Inflammatory macrophage (primary cell): ENCODE measurements around the gene PAIP2B.
"Not testable (repeated sequence)": the region's sequence is repeated elsewhere in the genome, so short reads cannot be mapped to it uniquely, and the experiment has no call there.

Experiments
- DNase-seq, 2 donors: peaks; one replicate each; pipeline ENCODE4 v3.0.0-alpha.2; 2020 to 2022
- total RNA-seq, 18 experiments: gene quantifications; one replicate each; lab custom pipeline; 2026; ENCODE audit warnings: mixed read lengths in 6 of 18, inconsistent platforms in 2 of 18; lab: John Stamatoyannopoulos, UW

The PAIP2B gene, protein sequence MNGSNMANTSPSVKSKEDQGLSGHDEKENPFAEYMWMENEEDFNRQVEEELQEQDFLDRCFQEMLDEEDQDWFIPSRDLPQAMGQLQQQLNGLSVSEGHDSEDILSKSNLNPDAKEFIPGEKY
- 0.07 to 1.4 (median 0.51) reads per million in 18 experiments for total RNA-seq

DNA sequence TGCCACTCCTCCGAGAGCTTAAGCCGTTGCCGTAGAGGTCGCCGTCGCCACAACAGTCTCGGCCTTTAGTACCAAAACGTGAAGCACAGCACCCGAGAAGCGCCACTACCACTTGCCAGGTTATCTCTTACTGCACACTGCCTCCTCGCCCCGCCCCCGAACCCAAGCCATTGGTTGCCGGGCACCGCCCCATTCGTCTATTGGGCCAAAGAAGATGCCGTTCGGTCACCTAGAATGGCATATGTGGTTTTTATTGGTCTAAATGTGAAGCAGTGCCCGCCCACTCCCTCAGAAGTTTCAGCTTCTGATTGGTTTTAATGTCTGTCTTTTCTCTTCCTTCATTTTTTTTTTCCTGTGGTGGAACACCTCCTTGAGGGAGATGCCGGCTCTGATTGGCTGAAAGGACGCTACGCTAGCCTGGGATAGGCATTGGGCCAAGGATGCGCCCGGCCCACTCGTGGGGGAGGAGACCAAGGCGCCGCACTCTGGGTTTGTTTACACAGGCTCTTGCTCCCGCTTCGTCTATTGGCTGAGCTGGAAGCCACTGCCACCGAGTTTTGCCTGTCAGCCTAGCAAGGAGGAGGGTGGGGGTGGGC lies at the start of gene PAIP2B:
TSS of gene PAIP2B (minus strand) at position 139 of the 596 bp plus-strand sequence. CDS start 24,514 bp downstream, outside the sequence.
- DNase-seq: peak; percentile 99 to 100

DNA sequence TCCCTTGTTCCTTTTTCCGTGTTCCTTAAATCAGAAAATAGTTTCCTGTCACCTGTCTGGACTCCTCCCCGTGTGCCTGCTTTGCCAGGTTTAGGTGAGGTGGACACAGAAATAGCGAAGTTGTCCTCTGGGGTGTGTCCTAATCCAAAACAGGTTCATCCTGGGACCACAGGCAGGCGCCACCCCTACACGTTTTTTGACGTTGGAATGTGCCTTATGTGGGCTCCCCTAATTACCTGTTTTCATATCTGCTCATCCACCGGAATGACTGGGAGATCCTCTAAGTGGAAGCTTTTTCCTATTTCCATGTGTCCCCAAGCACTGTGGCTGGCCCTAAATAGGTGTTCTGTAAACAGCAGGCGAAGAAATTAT lies 49.0 kb upstream of the PAIP2B start:
- DNase-seq: no peak

DNA sequence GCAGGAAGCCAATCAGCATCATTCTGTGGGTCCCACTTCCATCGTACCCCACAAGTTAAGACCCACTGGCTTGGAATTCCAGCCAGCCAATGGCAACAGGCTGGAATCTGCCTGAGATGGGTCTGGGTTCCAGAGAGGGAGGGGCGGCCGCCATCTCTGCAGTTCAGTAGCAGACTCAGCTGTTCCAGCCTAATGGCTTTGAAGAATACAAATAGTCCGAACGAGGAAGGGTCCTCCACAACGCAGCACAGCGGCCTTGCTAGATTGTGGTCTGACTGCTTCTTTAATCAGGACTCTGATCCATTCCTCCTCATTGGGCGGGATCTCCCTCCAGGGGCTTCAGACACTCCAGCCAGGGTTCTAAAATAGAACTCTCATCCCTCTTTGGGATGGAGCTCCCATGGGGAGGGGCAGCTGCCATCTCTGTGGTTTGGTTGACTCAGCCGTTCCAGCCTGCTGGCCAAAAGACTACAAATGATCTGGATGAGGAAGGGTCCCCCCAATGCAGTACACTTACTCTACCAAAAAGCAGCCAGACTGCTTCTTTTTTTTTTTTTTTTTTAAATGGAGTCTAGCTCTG lies 42.7 kb upstream of the PAIP2B start:
- DNase-seq: no peak

- no peak for DNase-seq
These were observed 36.5 kb upstream of the PAIP2B start for GRCh38 chr2:71263386-71263785.

DNA sequence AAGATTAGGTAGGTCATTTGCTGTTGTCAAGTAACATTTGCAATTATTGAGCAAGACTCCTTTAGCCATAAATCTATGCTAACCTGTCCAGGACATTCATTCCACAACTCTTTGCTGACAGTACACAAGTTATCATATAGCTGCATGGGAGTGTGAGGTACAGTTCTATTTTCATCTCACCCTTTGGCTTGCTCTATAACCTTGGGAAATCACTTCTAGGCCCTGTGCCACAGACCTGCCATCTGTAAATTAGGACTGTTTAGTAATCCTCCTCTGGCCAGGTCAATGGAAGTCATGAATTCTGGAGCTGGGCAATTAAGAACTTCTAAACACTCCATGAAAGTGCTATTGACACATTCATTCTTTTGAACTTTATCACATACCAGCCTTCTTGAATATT lies 34.6 kb upstream of the PAIP2B start:
- DNase-seq: no peak

DNA sequence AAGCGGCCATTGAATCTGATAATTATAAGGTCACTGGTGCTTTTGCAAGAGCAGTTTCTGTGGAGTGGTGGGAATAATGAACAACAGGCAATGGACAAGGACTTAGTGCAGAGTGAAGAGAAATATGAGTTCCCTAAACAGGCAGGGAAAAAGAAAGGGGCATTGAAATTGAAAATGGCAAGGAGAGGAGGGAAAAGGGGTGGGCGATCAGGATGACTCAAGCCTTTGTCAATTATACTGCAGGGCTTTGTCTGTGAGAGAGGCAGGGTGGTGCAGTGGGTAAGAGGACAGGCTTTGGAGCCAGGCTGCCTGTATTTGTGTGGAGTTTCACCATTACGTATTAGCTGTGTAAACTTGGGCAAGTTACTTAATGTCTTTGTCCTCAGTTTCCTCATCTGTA lies 29.5 kb upstream of the PAIP2B start:
- DNase-seq: no peak

- no peak for DNase-seq
These were observed 27.9 kb upstream of the PAIP2B start for GRCh38 chr2:71254776-71255175.

DNA sequence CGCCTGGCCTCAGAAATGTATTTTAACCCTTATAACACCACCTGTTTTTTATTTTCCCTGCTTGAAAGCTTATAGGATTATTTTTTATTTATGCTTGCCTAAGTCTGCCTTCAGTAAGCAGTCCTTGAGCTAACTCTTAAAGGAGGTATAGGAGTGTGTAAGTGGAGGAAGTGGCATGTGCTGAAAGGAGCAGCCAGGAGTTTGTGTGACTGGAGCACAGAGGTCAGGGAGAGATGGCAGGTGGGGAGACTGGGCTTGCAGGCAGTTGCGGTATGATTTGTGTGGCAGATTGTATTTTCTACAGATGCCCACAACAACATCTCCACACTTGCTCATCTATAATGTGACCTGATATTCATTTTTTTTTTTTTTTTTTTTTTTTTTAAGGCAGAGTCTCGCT lies 27.2 kb upstream of the PAIP2B start:
- DNase-seq: no peak

GRCh38 chr2:71253476-71253875 lies 26.6 kb upstream of the PAIP2B start:
- no peak for DNase-seq

GRCh38 chr2:71252862-71253261 lies 26.0 kb upstream of the PAIP2B start:
- no peak for DNase-seq

GRCh38 chr2:71250935-71251334 lies 24.0 kb upstream of the PAIP2B start:
- no peak for DNase-seq

DNA sequence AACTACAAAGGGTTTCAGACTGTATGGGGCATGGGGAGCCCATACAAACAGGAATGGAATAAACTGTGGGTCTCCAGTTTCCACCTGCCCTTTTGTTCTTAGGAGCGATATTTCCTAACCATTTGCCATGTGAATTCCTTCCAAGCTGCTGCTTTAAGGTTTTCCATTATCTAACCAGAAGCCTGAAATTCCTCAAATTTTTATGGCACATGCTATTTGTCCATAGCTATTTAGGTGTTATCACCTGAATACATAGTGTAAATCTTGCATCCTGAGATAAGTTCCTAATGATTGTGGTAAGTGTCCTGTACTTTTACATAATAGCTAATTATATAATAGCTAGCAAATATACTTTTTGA lies 17.4 kb upstream of the PAIP2B start:
- no peak for DNase-seq

DNA sequence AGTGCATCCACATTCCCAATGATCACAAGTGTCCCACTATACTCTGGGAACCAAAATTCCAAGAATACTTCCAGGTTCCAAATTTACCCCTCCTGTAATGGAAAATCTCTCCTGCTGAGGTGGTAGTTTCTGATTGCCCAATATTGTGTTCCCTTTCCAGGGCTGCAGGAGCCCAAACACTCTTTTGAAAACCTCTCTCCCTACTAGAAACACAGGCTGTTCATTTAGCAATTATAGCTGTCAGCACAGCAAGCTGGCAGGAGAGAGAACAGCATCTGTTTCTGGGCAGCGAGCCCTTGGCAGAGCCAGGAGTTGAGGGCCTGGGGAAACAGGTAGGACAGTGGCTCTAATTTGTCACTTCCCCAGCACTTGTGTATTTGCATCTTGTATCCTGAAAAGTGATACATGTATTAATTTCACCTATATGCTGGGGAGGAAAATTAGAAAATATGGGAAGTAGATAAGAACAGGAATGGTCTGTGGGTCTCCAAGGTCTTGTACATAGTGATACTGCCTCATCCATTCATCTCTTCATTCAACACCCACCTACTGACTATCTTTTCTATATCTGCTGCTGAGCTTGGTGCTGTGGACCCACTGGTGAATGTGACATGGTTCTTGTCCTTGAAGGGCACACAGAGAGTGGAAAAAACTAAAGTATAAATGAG lies 16.9 kb upstream of the PAIP2B start:
- no peak for DNase-seq

DNA sequence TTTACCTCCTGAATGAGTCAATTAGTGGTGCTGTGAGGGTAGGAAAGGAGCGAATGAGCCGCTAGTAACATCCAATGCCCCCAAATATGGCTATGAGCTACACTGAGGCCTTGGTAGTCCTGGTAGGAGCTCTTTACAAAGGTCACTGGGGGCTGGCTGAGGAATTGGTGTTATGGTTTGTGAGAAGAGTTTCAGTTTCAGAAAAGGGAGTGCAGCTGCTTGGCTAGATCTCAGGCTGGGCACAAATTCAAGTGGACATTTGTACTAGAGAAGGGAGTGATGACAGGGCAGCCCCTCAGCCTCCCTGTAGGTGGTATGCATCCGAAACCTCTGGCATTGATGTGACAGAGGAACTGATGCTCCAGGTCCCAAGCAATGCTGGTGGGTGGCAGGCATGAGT lies 13.9 kb upstream of the PAIP2B start:
- no peak for DNase-seq

DNA sequence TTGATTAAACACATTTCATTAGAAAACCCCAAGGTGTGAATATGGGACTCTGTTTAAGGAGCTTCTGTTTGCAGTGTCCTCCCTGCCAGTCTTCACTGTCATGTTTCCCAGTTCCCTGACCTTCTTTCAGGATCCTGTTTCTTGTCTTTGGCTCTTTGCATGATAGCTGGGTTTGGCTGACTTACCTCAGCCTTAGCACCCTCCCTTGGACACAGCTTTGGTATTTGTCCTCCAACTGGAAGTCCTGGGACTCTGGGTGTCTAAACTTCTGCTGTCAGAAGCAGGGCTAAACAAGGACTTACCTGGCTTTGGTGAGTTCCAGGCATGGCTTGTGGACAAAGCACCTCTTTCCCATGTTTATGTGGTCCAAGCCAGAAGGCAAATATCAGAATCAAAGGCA lies 11.2 kb upstream of the PAIP2B start:
- no peak for DNase-seq

- DNase-seq: peak in 1 of 2 donors; percentile 3
These were observed 9.2 kb upstream of the PAIP2B start for GRCh38 chr2:71235930-71236587.

GRCh38 chr2:71233072-71233471 lies 6.2 kb upstream of the PAIP2B start:
- not testable (repeated sequence) for DNase-seq

GRCh38 chr2:71226096-71226964 lies 573 bp downstream of the PAIP2B start:
- DNase-seq: no peak

GRCh38 chr2:71224935-71225334 lies 2.0 kb downstream of the PAIP2B start:
- DNase-seq: no peak

DNA sequence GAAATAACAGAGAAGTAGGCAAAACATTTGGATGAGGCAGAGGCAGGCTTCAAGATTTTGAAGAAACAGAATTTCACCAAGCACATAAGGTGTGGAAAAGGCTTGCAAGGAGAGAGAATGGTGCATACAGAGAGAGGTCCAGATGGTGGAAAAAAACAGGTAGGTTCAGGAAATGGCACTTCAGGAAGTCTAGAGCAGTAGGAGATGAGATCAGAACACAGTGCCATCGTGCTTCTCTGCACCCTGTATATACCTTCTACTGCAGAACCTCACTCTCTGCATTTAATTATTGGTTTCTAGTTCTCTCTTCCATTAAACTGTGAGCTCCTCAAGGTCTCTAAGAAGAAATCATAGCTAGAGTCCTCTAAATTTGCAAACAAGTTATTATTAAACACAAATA lies 2.4 kb downstream of the PAIP2B start:
- no peak for DNase-seq

- DNase-seq: peak; percentile 23 to 60
These were observed 3.1 kb downstream of the PAIP2B start for GRCh38 chr2:71223767-71224333.

DNA sequence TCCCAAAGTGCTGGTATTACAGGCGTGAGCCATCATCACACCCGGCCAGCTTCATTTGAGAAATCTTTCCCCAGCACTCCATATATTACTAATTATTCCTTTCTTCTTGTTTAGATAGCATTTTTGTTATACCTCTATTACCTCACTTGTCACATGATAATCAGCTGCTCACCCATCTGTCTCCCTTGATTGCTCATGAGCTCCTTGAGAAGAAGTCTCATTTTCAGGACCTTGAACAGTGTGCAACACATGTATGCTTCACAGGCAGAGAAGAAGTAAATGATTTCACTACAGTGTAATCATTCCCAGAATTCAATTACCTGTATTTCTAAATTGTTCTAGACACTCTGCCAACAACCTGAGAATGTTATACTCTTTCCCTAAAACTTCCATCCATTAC lies 6.2 kb downstream of the PAIP2B start:
- no peak for DNase-seq
